GM21447 (cell line): ENCODE measurements around the gene PCNX4.

Source experiments
- ATAC-seq: cut with Tn5 transposase; IDR thresholded peaks from one replicate; pipeline ENCODE4 v1.9.1; 2021; ENCODE audit not compliant: unreplicated experiment

The PCNX4 gene

DNA sequence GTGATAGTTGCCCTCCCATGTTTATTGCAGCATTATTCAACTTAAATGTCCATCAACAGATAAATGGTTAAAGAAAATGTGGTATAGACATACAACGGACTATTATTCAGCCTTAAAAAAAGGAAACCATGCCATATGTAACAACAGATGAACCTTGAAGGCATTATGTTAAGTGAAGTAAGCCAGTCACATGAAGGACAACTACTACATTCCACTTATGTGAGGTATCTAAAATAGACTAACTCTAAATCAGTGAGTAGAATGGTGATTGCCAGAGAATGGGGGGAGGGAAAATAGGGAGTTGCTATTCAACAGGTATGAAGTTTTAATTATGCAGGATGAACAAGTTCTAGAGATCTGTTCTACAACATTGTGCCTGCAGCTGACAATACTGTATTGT, 10.1 kb downstream of the PCNX4 start:
- no peak for ATAC-seq

DNA sequence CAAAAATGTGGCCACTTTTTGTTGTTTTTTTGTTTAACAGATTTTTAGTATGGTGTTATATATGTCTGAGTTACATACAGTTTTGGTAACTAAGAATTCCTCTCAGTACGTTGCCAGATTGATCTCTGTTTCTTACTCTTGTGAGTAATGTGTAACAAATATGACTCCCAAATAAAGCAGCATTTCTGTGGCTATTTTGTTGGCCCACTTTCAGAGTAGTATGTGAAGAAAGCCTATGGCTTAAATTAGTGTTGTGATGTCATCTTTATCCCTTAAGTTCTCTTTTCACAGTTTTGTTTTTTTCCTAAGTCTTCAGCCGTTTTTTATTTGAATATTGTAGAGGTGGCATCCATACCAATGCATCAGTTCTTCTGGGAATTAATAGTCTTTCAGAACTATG, 10.7 kb downstream of the PCNX4 start:
- ATAC-seq, result no peak

DNA sequence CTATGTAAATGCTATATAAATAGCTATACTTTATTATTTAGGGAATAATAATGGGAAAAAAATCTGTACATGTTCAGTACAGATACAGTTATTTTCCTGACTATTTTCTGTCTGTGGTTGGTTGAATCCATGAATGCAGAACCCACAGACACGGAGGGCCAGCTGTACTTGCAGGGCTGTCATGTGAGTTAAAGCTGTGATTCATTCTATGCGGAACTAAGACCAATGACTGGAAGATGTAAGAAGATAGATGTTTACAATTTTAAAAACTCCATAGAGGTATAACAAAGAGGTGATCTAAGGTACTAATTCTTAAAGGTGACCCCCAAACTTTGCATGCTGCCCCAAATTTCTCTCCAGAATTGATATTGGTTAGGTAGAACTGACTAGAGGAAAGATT, 14.6 kb downstream of the PCNX4 start:
- no peak for ATAC-seq

DNA sequence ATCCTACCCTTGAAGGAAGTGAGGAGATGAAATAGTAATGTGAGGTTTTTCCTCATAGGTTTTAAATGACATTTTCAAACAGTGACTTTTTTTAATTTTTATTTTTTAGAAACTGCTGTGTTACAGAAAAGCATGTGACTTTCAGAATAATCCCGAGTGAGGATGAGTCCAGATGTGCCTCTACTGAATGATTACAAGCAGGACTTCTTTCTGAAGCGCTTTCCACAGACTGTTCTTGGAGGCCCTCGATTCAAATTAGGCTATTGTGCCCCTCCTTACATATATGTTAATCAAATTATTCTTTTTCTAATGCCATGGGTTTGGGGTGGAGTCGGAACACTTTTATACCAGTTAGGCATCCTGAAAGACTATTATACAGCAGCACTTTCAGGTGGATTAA, 15.8 kb downstream of the PCNX4 start:
- no peak for ATAC-seq

DNA sequence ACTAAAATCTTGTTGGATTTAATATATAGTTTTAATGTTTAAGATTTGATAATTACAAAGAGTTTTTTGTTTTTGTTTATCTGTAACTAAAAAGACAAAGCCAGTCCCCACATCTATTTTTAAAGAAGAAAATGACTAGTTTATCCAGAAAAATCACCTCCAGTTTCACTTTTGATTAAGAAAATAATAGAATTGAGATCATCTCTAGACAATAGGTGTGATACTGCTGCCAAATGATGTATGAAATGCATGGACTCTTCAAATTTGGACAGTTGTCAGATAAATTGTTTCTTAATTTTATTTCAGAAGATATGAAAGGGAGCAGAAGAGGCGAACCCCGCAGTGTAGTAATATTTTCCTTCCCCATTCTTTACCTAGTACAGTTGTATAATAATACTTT, 20.0 kb downstream of the PCNX4 start:
- no peak for ATAC-seq

DNA sequence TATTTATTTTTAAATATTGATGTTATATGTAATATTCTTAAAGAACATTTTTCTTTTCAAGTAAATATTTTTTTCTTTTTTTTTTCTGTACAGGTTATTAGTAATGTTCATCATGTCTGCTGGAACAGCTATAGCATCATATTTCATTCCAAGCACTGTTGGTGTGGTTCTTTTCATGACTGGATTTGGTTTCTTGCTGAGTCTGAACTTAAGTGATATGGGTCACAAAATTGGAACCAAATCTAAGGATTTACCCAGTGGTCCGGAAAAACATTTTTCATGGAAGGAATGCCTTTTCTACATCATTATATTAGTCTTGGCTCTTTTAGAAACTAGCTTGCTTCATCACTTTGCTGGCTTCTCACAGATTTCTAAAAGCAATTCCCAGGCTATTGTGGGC, 23.2 kb downstream of the PCNX4 start:
- no peak for ATAC-seq

DNA sequence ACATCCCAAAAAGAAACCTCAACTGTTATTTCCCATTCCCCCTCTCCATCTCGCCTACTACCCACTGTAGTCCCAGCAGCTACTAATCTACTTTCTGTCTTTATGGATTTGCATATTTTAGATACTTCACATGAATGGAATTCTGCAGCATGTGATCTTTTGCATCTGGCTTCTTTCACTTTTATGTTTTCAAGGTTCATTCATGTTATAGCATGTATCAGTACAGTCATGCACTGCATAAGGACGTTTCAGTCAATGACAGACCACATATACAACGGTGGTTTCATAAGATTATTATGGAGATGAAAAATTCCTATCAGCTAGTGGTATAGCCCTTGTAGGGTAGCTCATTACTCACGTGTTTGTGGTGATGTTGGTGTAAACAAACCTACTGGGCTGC, 24.5 kb downstream of the PCNX4 start:
- ATAC-seq, result no peak

DNA sequence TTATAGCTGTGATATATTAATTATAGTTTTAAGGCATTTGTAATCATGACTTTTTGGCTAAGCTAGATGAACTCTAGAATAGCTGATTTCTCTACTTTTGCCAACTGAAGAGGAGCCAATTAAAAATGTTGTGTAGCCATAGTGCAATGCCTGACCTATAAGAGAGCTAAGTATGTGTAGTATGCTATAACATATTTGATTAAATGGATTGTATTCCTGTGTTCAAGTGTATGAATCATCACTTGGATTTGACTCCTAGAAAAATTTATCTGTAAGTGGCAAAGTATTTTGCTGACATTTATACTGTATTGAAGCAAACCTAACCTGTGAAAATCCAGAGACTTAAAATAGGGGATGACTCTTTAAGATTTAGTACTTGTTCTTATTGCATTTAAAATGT, 34.2 kb downstream of the PCNX4 start:
- no peak for ATAC-seq

DNA sequence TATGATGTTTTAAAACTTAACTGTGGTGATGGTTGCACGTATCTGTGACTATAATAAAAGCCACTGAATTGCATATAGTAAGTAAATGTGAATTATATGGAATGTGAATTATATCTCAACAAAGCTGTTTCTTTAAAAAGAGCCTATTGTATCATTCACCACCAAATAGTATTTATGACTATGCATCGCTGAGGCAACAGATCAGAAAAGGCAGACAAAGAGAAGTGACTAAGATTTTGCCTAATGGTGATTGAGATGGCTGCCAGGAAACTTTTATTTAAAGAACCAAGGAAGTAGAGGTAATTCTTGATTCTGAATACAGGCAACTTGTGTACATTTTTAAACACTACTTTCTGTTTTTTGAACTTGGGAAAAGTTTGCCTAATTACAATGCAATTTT, 41.8 kb downstream of the PCNX4 start:
- no peak for ATAC-seq

DNA sequence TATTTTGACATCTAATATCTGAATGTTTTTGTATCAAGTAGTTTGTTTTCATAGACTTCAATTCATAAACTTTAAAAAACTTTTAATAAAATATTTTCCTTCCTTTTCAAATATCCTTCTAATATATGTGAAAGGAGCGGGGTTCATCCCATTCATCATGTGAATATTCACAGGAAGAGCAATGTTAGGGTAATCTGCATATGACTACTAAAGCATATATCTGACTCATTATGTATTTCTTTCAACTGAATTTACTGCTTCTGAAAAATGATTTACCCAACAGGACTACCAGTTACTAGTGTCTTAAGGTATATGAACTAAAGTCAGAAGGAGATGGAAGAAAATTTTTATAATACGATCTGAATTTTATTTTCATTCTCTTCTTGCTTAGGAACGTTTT, 43.0 kb downstream of the PCNX4 start:
- no peak for ATAC-seq

DNA sequence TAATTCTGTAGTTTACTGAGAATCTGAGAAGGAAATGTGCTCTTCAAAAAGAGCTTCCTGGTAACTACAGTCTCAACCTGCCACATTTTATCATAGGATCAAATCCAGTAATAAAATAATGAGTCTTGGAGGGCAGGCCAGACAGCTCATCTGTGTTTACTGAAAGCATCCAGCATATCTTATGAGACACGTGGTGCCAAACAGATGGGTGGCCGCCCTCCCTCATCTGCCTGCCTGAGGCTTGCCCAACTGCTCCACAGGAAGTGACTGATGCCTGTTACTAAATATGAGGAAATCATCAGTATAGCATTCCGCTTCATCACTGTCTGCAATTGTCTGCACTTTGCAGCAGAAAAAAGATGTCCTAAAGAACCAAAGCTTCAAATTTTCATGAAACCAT, 60.0 kb downstream of the PCNX4 start:
- peak; percentile 85 for ATAC-seq

DNA sequence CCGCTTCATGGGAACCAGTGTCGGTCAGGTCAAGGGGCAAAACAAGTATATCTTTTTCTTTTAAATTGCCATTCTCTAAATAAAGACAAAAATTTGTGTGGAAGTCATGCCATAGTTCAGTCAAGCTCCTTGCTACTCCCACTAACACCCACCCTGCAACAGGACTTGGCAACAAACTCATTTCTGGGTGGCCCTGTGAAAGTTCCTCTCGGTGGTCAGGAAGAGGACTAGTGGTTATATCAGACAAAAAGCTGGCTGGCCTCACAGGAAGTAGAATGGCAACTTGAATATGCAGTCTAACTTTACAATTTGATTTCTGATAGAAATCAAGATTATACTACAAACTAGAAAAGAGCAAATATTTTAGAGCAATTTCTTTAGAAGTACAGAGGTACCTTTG, 62.3 kb downstream of the PCNX4 start:
- no peak for ATAC-seq

DNA sequence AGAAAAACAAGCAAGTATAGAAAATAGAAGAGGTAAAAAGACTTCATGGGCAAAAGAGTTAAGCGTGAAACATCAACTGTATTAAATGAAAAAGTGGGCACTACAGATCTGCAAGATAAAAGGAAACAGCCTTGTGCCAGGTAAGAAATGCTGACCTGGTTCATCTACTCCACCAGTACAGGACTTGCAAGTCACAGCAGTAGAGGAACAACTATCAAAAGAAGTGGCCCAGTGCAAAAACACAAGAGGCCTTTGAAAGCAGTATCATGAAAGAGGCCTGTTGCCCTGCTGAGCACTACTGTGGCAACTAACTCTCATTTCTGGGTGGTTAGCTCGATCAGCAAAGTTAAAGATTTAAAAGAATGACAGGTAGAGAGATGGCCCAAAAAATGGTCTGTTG, 62.9 kb downstream of the PCNX4 start:
- ATAC-seq, result no peak

DNA sequence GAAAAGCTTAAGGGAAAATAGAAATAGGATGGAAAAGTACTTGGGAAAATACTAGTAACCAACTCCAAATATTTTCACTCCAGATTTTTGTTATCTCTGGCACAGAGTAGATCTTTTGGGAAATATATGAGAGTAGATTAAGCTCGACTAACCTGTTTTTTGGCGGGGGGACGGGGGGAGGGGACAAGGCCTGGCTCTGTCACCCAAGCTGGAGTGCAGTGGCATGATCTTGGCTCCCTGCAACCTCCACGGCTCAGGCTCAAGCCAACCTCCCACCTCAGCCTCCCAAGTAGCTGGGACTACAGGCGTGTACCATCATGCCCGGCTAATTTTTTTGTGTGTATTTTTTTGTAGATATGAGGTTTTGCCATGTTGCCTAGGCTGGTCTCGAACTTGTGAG, 68.7 kb downstream of the PCNX4 start:
- ATAC-seq, result no peak

DNA sequence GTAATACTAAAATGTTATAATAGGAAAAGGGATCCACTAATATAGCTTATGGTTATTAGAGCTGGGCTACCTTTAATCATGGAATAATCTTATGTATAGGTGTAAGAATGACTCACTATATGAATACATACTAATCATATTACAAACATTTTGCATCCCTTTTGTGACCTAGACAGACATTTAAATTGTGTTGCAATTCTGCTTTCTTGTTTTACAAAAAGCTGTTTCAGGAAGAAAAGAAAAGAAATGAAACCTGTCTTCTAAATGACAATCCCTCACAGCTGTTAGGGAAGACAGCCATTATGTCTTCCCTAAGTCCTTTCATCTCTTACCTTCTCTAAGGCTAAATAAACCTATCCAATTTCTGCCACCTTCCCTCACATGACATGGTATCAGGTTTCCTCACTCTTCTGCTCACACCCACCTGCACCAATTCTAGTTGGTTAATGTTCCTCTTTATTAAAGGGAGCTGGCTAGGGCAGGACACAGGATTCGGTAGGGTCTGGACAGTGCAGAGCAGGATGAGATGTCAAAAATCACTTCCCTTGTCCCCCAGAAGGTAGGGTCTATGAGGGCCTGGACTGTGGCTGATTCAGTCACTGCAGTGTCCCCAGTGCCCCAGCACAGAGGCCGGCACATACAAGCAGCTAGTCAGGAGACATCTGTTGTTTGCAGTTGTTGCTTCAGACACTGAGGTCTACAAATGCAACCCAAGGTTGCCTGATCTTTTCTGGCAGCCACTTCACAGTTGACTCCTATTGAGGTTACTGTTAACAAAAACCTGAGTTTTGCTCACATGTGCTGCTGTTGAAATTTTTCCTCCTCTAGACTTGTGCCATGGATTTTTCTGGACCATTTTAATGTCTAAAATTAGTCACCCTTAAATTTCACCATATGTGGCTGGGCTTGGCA, 69.7 kb downstream of the PCNX4 start:
- no peak for ATAC-seq

DNA sequence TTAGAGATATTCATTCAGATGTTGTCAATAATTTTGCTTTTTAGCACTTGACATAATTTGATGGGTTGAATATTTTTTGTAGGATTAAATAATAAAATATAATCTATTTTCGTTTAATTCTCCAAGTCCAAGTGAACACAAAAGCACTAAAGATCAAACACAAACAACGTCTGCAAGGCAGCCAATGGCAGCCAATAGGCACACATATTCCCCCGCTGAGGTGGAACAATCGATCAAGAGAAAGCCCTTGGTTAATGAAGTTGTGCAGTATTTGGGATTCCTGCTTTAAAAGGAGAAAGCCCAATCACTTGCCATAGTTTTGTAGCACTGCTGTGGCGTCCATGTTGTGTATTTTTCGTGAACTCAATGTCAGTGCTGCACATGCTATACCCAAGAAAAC, 72.0 kb downstream of the PCNX4 start:
- ATAC-seq, result no peak

DNA sequence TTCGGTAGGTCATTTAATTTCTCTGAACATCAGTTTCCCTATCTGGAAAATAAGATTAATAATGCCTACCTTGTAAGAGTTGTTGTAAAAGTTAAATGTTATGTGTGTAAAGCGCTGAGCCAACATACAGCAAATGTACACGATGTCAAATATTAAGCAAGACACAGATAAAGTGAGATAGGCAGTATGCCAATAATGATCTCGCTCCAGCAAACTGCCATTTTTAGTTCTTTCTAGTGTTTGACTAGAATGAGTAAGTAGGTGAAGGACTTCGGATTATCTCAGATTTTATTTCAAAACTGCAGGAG, 72.6 kb downstream of the PCNX4 start:
- ATAC-seq, result no peak

DNA sequence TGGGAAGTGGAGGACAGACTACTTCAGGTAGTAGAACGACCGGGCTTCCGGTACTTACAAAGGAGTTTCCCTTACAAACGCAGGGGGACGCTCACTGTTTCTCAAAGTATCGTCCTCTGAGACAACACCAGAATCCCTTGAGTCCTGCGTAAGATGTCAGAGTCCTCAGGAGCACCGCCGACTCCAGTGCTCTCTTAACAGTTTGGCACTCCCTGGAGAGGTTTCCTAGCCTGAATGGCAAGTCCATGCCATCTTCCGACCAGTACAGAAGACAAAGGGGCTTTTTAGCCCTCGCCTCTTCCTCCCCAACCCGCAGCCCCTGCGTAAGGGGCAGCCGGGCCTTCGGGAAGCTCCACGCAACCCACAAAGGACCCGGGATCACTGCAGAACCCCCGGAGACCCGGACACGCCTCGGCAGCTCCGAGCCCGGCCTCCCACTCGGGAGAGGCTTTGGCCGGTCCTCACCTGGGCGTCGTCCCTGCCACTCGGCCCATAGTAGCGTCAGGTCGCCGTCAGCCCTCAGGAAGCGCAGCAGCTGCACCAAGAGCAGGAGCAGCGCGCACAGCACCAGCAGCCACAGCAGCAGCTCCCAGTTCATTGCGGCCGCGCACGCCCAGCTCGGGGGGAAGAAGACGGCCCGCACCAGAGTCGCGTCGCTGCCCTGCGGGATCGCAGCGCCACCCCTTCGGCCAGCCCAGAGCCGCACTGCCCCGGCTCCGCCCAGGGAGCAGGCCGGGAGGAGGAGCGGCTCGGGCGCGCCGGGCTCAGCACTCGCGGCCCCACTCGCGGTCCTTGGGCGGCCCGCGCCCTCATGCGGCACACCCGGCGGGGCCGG, 73.2 kb downstream of the PCNX4 start, which contains the start of gene DHRS7:
Gene DHRS7, minus strand, starts transcription at position 687 of the 835 bp plus-strand sequence. Its CDS starts 89 bp downstream, at position 598.
- peak; percentile 78 for ATAC-seq

DNA sequence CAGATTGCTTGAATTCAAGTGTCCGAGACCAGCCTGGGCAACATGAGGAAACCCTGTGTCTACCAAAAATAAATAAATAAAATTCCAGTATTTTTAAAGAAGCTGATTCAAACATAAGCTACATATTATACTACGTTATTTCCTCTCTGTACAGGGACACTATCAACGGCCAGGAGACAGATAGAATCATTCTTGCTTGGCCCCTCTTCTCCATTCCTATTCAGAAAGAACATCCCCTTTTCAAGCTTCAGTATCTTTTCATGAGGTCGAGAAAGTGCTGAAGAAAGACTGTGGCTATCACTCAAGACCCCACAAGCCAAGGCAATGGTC, 73.8 kb downstream of the PCNX4 start:
- ATAC-seq, result peak; percentile 1

DNA sequence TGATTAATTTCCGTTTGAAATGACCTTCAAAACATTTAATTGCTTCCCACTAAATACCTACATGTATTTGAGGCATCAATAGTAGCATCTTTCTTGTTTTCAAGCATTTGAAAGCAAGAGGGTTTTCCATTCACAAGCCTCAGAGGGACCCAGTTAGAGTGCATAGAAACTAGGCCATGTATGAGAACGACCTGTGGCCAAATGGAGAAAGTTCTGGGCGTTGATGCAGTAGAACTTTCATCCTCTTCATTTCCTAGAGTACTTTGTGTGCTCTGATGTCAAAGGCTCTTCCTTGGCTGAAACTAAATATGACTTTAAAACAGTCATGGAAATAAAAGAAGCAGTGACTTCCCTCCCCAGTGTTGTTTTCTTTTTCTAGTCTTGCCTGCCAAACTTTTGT, 74.4 kb downstream of the PCNX4 start:
- no peak for ATAC-seq

DNA sequence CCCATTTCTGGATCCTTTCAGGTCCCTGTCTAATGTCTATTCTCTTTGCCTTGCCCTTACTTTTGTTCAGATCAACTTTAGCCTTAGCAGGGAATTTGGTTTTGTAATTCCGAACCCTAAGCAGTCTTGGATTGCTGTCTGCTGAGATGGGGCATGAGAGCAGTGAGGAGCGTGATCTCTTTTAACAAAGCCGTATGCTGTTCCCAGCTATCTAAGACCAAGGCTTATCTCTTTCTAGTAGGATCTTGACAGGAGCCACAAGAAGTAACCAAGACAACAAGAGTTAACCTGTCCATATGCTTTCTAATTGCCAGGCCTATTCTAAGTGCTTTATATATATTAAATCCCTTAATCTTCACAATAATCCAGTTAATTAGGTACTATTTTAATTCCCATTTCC, 78.0 kb downstream of the PCNX4 start:
- no peak for ATAC-seq

DNA sequence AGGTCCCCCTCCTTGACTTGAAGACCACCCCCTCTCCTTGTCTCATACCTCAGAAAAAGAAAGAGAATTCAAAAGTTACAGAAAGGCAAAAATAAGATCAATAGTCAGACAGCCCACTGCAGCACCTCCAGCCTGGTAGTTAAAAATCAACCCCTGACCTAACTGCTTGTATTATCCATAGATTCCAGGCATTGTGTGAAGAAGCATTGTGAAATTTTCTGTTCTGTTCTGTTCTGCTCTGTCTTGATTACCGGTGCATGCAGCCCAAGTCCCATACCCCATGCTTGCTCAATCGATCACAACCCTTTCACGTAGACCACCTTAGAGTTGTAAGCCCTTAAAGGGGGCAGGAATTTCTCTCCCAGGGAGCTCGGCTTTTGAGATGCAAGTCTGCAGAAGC, 79.2 kb downstream of the PCNX4 start:
- no peak for ATAC-seq
